Mesothelial cell of epicardium (in vitro differentiated cells): ENCODE measurements around the gene ITGB7. TPM values are rescaled to one million over a fixed set of nuclear protein-coding genes. Genes with fewer than 3 reads are reported as not detected.

Experiments used
- DNase-seq, 2 experiments: peaks; one replicate each; pipeline ENCODE4 v3.0.0; 2021; ENCODE audit warnings: low spot score in 2 of 2; ENCODE audit not compliant: unreplicated experiment in 2 of 2
- H3K27ac Mint-ChIP-seq: 2 replicates; pipeline ENCODE4 v1.8.0; 2021; ENCODE audit warnings: mixed read lengths
- H3K27me3 Mint-ChIP-seq: 2 replicates; pipeline ENCODE4 v1.8.0; 2021; ENCODE audit warnings: low read depth, mixed read lengths
- H3K36me3 Mint-ChIP-seq: 2 replicates; pipeline ENCODE4 v1.8.0; 2021; ENCODE audit warnings: mixed read lengths
- H3K4me1 Mint-ChIP-seq: 2 replicates; pipeline ENCODE4 v1.8.0; 2021; ENCODE audit warnings: mixed read lengths
- H3K4me3 Mint-ChIP-seq: 2 replicates; pipeline ENCODE4 v1.8.0; 2021; ENCODE audit warnings: mild to moderate bottlenecking, moderate library complexity, mixed read lengths
- H3K9me3 Mint-ChIP-seq: 2 replicates; pipeline ENCODE4 v1.8.0; 2021; ENCODE audit warnings: mixed read lengths
- CTCF ChIP-seq: fragments of 200-600 bp; sonication (generic); IDR thresholded peaks from one replicate; pipeline ENCODE4 v1.5.0; 2021; ENCODE audit warnings: antibody characterized with exemption; ENCODE audit not compliant: unreplicated experiment
- total RNA-seq: library from RNA; stranded (reverse); gene quantifications from 3 replicates; pipeline ENCODE4 v1.2.1, GENCODE V29; 2021

ITGB7 gene
- total RNA-seq, 1 donor from 2014 or later = 4.9 TPM

DNA sequence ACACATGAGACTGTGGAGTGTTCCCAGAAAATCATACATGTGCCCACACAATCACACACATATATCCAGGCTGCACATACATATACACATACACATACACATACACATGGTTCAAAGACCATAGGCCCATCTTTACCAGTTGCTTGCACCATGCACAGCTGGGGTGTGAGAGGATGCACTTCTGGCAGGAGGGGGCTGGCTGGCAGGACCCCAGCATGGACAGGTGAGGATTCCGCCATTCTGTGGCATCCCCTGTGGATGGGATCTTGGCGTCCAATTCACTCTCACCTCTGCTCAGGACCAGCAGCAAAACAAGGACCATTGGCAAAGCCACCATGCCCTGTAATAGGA, 7.0 kb downstream of the ITGB7 start:
- Mint-ChIP-seq H3K27me3 (peaks cover 38% of the 10 kb centered on the region), H3K36me3 (no peaks in the 10 kb centered on the region)
- no peak for TF ChIP-seq CTCF

GRCh38 chr12:53199700-53200099, 7.4 kb downstream of the ITGB7 start:
- no peak for DNase-seq
- no peak overlapping the region for H3K4me3 Mint-ChIP-seq
- peaks cover 40% of the 10 kb centered on the region for H3K27me3 Mint-ChIP-seq
- no peaks in the 10 kb centered on the region for H3K36me3 Mint-ChIP-seq
- peaks cover 3% of the 10 kb centered on the region for H3K4me1 Mint-ChIP-seq
- no peak overlapping the region for H3K27ac Mint-ChIP-seq
- no peak for TF ChIP-seq CTCF
- no peaks in the 10 kb centered on the region for H3K9me3 Mint-ChIP-seq

More for the DNA sequence above, 7.0 kb downstream of the ITGB7 start:
- Mint-ChIP-seq H3K27ac (no peak overlapping the region), H3K4me1 (peaks cover 3% of the 10 kb centered on the region), H3K9me3 (no peaks in the 10 kb centered on the region), H3K4me3 (no peak overlapping the region)
- no peak for DNase-seq

- H3K9me3 Mint-ChIP-seq = no peaks in the 10 kb centered on the region
- peaks cover 3% of the 10 kb centered on the region for H3K4me1 Mint-ChIP-seq
- no peaks in the 10 kb centered on the region for H3K36me3 Mint-ChIP-seq
- peaks cover 40% of the 10 kb centered on the region for H3K27me3 Mint-ChIP-seq
- no peak for TF ChIP-seq CTCF
- no peak overlapping the region for H3K4me3 Mint-ChIP-seq
- no peak overlapping the region for H3K27ac Mint-ChIP-seq
- no peak for DNase-seq
Measured at GRCh38 chr12:53198486-53199110, 8.5 kb downstream of the ITGB7 start.

DNA sequence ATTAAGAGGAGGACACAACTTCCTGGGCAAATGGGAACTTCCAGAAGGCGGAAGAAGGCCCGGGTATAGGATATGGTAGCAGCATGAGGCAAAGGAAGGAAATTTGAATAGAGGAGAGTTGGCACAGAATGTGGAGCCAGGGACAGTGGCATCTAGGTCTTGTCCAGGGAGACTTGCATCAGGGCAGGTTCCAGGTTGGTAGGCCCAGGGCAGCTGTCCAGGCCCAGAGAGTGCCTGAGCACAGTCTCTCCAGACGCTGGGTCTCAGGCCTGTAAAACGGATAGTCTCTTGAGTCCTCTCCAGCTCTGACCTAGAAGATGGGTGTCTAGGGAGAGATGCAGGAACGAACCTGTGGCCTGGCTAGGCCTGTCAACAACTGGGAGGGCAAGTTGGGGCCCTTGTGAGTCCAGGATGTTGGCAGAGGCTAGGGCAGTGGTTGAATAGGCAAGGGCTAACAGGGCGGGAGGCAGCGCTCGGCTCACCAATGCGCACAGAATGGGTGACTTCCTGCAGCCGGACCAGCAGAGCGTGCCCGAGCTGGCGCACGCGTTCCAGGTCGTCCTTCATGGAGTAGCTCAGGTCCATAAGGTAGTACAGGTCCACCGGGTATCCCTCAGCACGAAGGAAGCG, 9.9 kb downstream of the ITGB7 start:
- peaks cover 3% of the 10 kb centered on the region for H3K4me1 Mint-ChIP-seq
- no peaks in the 10 kb centered on the region for H3K36me3 Mint-ChIP-seq
- no peak overlapping the region for H3K27ac Mint-ChIP-seq
- no peak for DNase-seq
- H3K9me3 Mint-ChIP-seq = no peaks in the 10 kb centered on the region
- TF ChIP-seq CTCF = no peak
- H3K4me3 Mint-ChIP-seq = no peak overlapping the region
- peaks cover 40% of the 10 kb centered on the region for H3K27me3 Mint-ChIP-seq

DNA sequence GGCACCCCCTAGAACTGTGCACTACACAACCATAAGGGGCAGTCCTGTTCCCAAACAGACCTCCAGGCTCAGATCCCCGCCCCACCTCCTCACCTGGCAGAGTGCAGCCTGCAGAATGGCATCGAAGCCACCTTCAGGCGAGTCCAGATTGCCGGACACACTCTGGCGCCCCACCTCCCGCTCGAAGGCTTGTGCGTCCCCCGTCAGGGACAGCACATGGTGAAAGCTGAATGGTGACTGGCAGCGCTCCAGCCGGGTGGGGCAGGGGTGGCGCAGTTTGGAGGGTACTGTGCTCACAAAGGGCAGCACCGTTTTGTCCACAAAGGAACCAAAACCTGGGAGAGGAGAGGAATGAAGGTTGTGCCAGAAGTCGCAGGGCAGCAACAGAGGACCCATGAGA, 10.6 kb downstream of the ITGB7 start:
- no peak overlapping the region for H3K4me3 Mint-ChIP-seq
- no peak for TF ChIP-seq CTCF
- H3K9me3 Mint-ChIP-seq = no peaks in the 10 kb centered on the region
- peaks cover 3% of the 10 kb centered on the region for H3K4me1 Mint-ChIP-seq
- H3K27me3 Mint-ChIP-seq = peaks cover 40% of the 10 kb centered on the region
- H3K36me3 Mint-ChIP-seq = no peaks in the 10 kb centered on the region
- DNase-seq = no peak
- no peak overlapping the region for H3K27ac Mint-ChIP-seq
